ENCODE data around the gene PIK3CA.
"Not testable (repeated sequence)": the region's sequence is repeated elsewhere in the genome, so short reads cannot be mapped to it uniquely, and the experiment has no call there.

Gene PIK3CA

DNA sequence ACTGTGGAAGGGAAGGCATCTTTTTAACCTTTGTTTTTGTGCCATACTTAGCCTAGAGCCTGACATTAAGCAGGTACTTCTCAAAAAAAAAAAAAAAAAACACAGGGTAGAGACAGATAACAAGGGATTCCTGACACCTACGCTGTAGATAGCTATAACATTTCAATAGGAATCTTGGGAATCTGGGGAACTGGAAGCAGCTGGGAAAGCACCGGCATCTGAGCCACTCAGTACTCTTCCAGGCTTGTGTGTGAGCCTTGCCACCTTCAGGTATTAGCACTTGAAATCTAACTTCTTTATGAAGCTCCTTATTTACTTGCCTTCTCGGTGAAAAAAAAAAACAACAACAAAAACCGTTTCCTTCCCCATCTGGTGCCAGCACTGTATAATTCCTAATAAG, 46.8 kb downstream of the PIK3CA start:
- DNase-seq (ENCODE audit: low read depth) = no peak
- TF ChIP-seq, protein P1, sequence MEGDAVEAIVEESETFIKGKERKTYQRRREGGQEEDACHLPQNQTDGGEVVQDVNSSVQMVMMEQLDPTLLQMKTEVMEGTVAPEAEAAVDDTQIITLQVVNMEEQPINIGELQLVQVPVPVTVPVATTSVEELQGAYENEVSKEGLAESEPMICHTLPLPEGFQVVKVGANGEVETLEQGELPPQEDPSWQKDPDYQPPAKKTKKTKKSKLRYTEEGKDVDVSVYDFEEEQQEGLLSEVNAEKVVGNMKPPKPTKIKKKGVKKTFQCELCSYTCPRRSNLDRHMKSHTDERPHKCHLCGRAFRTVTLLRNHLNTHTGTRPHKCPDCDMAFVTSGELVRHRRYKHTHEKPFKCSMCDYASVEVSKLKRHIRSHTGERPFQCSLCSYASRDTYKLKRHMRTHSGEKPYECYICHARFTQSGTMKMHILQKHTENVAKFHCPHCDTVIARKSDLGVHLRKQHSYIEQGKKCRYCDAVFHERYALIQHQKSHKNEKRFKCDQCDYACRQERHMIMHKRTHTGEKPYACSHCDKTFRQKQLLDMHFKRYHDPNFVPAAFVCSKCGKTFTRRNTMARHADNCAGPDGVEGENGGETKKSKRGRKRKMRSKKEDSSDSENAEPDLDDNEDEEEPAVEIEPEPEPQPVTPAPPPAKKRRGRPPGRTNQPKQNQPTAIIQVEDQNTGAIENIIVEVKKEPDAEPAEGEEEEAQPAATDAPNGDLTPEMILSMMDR (IDR thresholded peaks at IDR 0.05; ENCODE audit: low read depth, low read length, missing control alignments) = no peak
- no peak overlapping the region for H3K4me3 ChIP-seq (ENCODE audit: low read depth, low read length)

DNA sequence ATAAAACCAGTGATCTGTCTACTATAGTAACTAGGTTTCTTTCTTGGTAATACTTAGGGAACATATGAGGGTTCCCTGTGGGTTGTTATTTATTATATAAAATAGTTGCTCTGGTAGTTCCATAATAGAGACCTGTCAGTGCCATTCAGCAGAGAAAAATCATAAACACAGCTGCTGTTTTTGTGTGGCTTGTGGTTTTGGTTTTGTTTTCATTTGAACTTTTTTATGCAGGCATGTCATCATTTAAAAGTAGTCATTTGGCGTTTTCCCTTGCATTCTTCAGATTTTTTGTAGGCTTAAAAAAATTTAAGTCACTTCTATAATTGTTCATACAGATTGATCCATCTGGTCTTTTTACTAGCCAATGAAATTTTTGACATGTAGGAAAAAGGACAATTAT, 47.9 kb downstream of the PIK3CA start:
- TF ChIP-seq, protein P1 (IDR thresholded peaks at IDR 0.05; ENCODE audit: low read depth, low read length, missing control alignments) = no peak
- no peak for DNase-seq (ENCODE audit: low read depth)
- no peak overlapping the region for H3K4me3 ChIP-seq (ENCODE audit: low read depth, low read length)

DNA sequence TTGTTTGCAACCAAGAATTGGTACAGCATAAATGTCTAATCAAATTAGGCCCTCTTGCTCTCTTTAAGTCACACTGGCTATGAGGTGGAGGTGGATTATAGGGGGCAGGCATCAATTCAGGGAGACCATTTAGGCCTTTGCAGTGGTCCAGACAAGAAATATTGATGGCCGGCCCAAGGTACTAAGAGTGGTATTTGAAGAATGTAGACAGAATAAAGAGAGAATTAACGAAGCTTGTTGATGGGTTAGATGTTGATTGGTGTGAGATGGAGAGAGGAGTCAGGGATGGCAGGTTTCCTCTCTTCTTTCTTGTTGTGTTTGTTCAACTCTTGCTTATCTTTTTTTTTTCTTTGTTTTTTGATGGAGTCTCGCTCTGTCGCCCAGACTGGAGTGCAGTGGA, 48.5 kb downstream of the PIK3CA start:
- no peak overlapping the region for H3K4me3 ChIP-seq (ENCODE audit: low read depth, low read length)
- DNase-seq (ENCODE audit: low read depth) = no peak
- TF ChIP-seq, protein P1 (IDR thresholded peaks at IDR 0.05; ENCODE audit: low read depth, low read length, missing control alignments) = no peak

DNA sequence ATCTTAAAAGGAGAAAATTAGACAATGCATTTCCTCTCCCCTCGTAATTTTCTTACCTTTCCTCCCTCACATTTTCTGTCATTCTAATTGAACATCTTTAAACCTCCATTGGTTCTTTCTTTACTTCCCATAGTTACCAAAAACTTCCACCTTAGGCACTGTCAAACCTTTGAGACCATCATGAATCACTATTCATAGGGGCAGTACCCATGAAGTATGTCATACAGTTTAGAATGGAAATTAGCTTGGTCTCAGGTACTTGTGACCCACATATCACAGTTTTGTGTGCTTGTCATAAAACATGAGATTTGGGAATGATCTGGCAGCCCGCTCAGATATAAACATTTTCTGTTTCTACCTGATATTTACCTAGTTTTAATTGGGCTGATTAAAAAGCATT, 52.6 kb downstream of the PIK3CA start:
- TF ChIP-seq, protein P1 (IDR thresholded peaks at IDR 0.05; ENCODE audit: low read depth, low read length, missing control alignments) = no peak
- H3K4me3 ChIP-seq (ENCODE audit: low read depth, low read length) = no peak overlapping the region
- DNase-seq (ENCODE audit: low read depth) = no peak

DNA sequence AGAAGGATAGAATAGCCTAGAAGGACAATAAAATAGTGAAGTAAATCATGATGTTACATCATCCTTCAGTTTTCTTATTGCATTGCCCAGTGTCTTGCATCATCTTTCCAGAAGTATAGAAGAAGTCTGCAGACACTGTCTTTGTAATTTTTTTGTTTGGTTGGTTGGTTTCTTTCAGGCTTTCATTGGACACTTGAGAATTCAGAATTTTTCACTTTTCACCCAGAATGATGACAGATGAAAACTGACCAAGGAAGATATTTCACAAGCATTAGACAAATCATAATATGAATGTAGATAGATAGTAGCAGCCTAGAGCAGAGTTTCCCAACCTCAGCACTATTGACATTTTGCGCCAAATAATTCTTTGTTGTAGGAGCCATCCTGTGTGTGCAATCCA, 67.4 kb downstream of the PIK3CA start:
- not testable (repeated sequence) for DNase-seq (ENCODE audit: low read depth); H3K4me3 ChIP-seq (ENCODE audit: low read depth, low read length)

DNA sequence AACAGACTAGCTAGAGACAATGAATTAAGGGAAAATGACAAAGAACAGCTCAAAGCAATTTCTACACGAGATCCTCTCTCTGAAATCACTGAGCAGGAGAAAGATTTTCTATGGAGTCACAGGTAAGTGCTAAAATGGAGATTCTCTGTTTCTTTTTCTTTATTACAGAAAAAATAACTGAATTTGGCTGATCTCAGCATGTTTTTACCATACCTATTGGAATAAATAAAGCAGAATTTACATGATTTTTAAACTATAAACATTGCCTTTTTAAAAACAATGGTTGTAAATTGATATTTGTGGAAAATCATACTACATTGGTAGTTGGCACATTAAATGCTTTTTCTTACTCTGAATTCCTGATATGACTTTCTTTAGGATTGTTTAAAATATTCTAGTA, 70.1 kb downstream of the PIK3CA start:
- not testable (repeated sequence) for H3K4me3 ChIP-seq (ENCODE audit: low read depth, low read length); DNase-seq (ENCODE audit: low read depth)

DNA sequence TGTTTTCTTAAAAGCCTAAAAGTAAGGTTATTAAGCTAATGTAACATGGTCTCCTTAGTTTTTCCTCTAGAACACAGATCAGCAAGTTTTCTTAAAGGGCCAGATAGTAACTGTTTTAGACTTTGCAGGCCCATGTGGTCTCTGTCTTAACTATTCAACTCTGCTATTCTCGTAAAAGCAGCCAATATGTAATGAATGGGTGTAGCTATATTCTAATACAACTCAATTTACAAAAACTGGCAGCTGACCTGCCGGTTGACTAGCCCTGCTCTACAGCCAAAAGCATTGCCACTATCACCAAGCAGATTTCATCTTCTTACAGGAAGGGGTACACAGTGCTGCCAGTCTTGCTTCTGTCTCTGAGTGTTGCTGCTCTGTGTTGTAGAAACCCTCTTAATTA, 75.4 kb downstream of the PIK3CA start:
- TF ChIP-seq, protein P1 (IDR thresholded peaks at IDR 0.05; ENCODE audit: low read depth, low read length, missing control alignments) = no peak
- DNase-seq (ENCODE audit: low read depth) = no peak

DNA sequence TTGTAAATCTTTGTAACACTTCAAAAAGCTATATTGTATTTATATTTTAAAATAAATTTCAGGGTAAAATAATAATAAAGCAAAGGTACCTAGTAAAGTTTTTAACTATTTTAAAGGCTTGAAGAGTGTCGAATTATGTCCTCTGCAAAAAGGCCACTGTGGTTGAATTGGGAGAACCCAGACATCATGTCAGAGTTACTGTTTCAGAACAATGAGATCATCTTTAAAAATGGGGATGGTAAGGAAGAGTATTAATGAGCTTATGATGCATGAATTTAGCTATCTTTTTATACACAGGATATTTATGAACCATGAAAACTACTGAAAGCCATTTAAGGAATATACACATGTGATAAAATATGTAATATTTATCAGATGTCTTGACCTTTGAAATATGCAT, 76.4 kb downstream of the PIK3CA start:
- TF ChIP-seq, protein P1 (IDR thresholded peaks at IDR 0.05; ENCODE audit: low read depth, low read length, missing control alignments) = no peak
- no peak for DNase-seq (ENCODE audit: low read depth)
- no peak overlapping the region for H3K4me3 ChIP-seq (ENCODE audit: low read depth, low read length)

More for the DNA sequence above, 75.4 kb downstream of the PIK3CA start:
- no peak overlapping the region for H3K4me3 ChIP-seq (ENCODE audit: low read depth, low read length)
